ENCODE measurements around the gene STH. TPM values are rescaled to one million over a fixed set of nuclear protein-coding genes. Genes with fewer than 3 reads are reported as not detected.

Gene STH
- total and polyA plus RNA-seq, 9 donors = not detected

Other genes with a start within 250 kb of the STH start
- gene CRHR1, start 214.9 kb upstream of the STH start, total RNA-seq = 0.09 TPM
- under 1 TPM in 3 of 8 donors, not detected in 5; 0.29 to 0.98 (median 0.75) TPM for gene CRHR1, start 214.9 kb upstream of the STH start, polyA plus RNA-seq (ENCODE audit: insufficient read depth in 1 of 8, insufficient read length in 8 of 8, low replicate concordance in 1 of 8)
- not detected for gene SPPL2C, start 154.4 kb upstream of the STH start, total RNA-seq
- not detected for gene SPPL2C, start 154.4 kb upstream of the STH start, polyA plus RNA-seq (ENCODE audit: insufficient read depth in 1 of 8, insufficient read length in 8 of 8, low replicate concordance in 1 of 8)
- 4.0 TPM for gene MAPT, start 104.7 kb upstream of the STH start, total RNA-seq
- 1 to 10 TPM; 3.8 to 8.8 (median 5.8) TPM for gene MAPT, start 104.7 kb upstream of the STH start, polyA plus RNA-seq (ENCODE audit: insufficient read depth in 1 of 8, insufficient read length in 8 of 8, low replicate concordance in 1 of 8)
- gene KANSL1, start 194.2 kb downstream of the STH start, total RNA-seq = 76.6 TPM
- gene KANSL1, start 194.2 kb downstream of the STH start, polyA plus RNA-seq (ENCODE audit: insufficient read depth in 1 of 8, insufficient read length in 8 of 8, low replicate concordance in 1 of 8) = 10 to 100 TPM; 27.9 to 55.4 (median 32.1) TPM